ENCODE measurements around the gene A3GALT2. TPM values are rescaled to one million over a fixed set of nuclear protein-coding genes. Genes with fewer than 3 reads are reported as not detected.
A peak's percentile ranks its signal among the peaks of the same experiment; 100 is the strongest.

The A3GALT2 gene
- total RNA-seq, 1 donor from 2014 or later = 0.71 TPM

DNA sequence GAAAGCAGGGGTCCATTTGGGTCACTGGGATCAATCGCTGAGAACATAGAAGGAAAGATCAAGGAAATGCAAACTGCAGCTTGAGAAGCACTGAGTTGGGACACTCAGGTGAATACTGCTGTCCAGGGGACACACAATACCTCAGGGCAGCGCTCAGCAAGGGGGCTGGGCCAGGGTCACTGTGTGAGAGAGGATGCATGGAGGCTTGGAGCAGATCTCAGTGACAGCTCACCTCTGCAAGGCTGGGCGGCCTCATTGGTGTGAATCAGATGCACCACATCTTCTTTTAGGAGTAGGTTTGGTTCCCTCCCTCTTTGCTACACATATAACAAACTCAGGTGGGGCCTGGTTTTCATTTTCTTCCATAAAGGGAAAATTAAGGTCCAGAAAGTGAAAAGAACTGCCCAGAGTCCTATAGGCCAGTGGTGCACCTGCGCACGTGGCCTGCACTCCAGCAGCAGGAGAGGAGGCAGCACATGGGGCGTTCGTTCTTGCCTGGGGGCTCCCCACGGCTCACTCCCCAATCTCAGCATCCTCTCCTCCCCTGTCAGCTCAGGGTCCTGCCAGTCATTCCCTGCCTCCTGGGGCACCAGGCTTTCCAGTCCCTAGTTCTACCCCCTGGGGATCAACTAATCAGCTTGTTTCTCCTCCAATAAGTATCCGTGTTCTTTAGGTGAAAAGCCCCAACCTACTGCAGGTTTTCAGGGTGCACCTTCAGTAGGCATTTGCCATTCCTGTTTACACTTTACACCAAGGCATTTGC is 1.5 kb downstream of the A3GALT2 start:
- TF ChIP-seq, protein P1, sequence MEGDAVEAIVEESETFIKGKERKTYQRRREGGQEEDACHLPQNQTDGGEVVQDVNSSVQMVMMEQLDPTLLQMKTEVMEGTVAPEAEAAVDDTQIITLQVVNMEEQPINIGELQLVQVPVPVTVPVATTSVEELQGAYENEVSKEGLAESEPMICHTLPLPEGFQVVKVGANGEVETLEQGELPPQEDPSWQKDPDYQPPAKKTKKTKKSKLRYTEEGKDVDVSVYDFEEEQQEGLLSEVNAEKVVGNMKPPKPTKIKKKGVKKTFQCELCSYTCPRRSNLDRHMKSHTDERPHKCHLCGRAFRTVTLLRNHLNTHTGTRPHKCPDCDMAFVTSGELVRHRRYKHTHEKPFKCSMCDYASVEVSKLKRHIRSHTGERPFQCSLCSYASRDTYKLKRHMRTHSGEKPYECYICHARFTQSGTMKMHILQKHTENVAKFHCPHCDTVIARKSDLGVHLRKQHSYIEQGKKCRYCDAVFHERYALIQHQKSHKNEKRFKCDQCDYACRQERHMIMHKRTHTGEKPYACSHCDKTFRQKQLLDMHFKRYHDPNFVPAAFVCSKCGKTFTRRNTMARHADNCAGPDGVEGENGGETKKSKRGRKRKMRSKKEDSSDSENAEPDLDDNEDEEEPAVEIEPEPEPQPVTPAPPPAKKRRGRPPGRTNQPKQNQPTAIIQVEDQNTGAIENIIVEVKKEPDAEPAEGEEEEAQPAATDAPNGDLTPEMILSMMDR (IDR thresholded peaks at IDR 0.05; ENCODE audit: partially characterized antibody, unreplicated experiment) = no peak
- peaks cover 19% of the 10 kb centered on the region for H3K9me3 Mint-ChIP-seq (ENCODE audit: unreplicated experiment)
- H3K27me3 Mint-ChIP-seq (ENCODE audit: unreplicated experiment) = peaks cover 5% of the 10 kb centered on the region
- peak overlapping the region; percentile 19 for H3K4me3 Mint-ChIP-seq (ENCODE audit: unreplicated experiment)
- H3K36me3 Mint-ChIP-seq (ENCODE audit: unreplicated experiment) = peaks cover 4% of the 10 kb centered on the region
- H3K4me1 Mint-ChIP-seq (ENCODE audit: low read depth, unreplicated experiment) = peaks cover 25% of the 10 kb centered on the region
- DNase-seq = no peak
- H3K27ac Mint-ChIP-seq (ENCODE audit: unreplicated experiment) = peak overlapping the region; percentile 16

- Mint-ChIP-seq H3K27me3 (ENCODE audit: unreplicated experiment) (peaks cover 5% of the 10 kb centered on the region), H3K27ac (ENCODE audit: unreplicated experiment) (no peak overlapping the region), H3K4me3 (ENCODE audit: unreplicated experiment) (no peak overlapping the region), H3K36me3 (ENCODE audit: unreplicated experiment) (peaks cover 4% of the 10 kb centered on the region), H3K9me3 (ENCODE audit: unreplicated experiment) (peaks cover 17% of the 10 kb centered on the region), H3K4me1 (ENCODE audit: low read depth, unreplicated experiment) (peaks cover 23% of the 10 kb centered on the region)
- TF ChIP-seq, protein P1 (IDR thresholded peaks at IDR 0.05; ENCODE audit: partially characterized antibody, unreplicated experiment) = no peak
- no peak for DNase-seq
Measured at GRCh38 chr1:33317946-33318345, 3.0 kb downstream of the A3GALT2 start.

DNA sequence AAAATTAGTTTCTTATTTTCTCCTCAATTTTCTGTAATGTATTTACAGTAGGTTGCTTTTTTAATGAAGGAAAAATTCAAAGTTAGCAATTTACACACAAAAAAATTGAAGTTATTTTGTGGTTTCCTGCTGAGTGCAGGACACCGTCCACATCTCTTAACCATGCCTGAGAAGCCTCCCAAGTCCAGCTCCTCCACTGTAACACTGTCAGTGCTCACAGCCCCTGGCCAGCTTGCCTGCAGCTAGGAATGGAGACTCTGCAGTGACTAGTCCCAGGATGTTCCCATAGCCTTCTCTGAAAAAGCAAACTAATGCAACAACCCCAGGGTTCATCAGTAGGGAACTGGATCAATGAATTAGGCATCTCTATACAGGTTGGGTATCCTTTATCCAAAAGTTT is 3.5 kb downstream of the A3GALT2 start:
- DNase-seq = no peak
- Mint-ChIP-seq H3K27me3 (ENCODE audit: unreplicated experiment) (peaks cover 6% of the 10 kb centered on the region), H3K9me3 (ENCODE audit: unreplicated experiment) (peaks cover 13% of the 10 kb centered on the region), H3K36me3 (ENCODE audit: unreplicated experiment) (peaks cover 4% of the 10 kb centered on the region), H3K27ac (ENCODE audit: unreplicated experiment) (no peak overlapping the region), H3K4me3 (ENCODE audit: unreplicated experiment) (no peak overlapping the region), H3K4me1 (ENCODE audit: low read depth, unreplicated experiment) (peaks cover 22% of the 10 kb centered on the region)
- TF ChIP-seq, protein P1 (IDR thresholded peaks at IDR 0.05; ENCODE audit: partially characterized antibody, unreplicated experiment) = no peak

GRCh38 chr1:33316601-33317000 is 4.3 kb downstream of the A3GALT2 start:
- peaks cover 5% of the 10 kb centered on the region for H3K27me3 Mint-ChIP-seq (ENCODE audit: unreplicated experiment)
- peaks cover 21% of the 10 kb centered on the region for H3K4me1 Mint-ChIP-seq (ENCODE audit: low read depth, unreplicated experiment)
- peaks cover 4% of the 10 kb centered on the region for H3K36me3 Mint-ChIP-seq (ENCODE audit: unreplicated experiment)
- DNase-seq = no peak
- TF ChIP-seq, protein P1 (IDR thresholded peaks at IDR 0.05; ENCODE audit: partially characterized antibody, unreplicated experiment) = no peak
- peaks cover 10% of the 10 kb centered on the region for H3K9me3 Mint-ChIP-seq (ENCODE audit: unreplicated experiment)
- no peak overlapping the region for H3K27ac Mint-ChIP-seq (ENCODE audit: unreplicated experiment)
- H3K4me3 Mint-ChIP-seq (ENCODE audit: unreplicated experiment) = no peak overlapping the region

DNA sequence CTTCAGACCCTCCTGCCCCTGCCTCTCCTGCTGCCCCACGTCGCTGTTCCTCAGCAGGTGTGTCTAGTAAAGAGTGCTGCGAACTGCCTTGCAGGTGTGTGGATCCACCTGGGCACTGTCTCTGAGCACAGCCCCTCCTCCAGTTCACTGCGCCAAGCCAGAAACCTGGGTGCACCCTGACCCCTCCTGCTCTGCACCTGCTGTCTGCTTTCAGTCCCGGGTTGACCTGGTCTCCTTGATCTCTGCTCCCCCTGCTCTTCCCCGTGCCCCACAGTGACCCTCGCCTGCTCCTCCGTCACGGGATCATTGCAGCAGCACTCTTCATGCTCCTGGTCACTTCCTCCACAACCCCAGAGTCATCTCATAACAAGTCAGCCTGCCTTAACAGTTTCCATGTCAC is 6.5 kb downstream of the A3GALT2 start:
- H3K4me1 Mint-ChIP-seq (ENCODE audit: low read depth, unreplicated experiment) = peaks cover 16% of the 10 kb centered on the region
- DNase-seq = no peak
- H3K36me3 Mint-ChIP-seq (ENCODE audit: unreplicated experiment) = peaks cover 12% of the 10 kb centered on the region
- TF ChIP-seq, protein P1 (IDR thresholded peaks at IDR 0.05; ENCODE audit: partially characterized antibody, unreplicated experiment) = no peak
- no peak overlapping the region for H3K27ac Mint-ChIP-seq (ENCODE audit: unreplicated experiment)
- peaks cover 14% of the 10 kb centered on the region for H3K9me3 Mint-ChIP-seq (ENCODE audit: unreplicated experiment)
- peaks cover 6% of the 10 kb centered on the region for H3K27me3 Mint-ChIP-seq (ENCODE audit: unreplicated experiment)
- H3K4me3 Mint-ChIP-seq (ENCODE audit: unreplicated experiment) = peak overlapping the region; percentile 23

Measured in glutamatergic neuron (in vitro differentiated cells).